CD1c-positive myeloid dendritic cell (primary cell): ENCODE data around the gene ADARB2.
"Not testable (repeated sequence)": the region's sequence is repeated elsewhere in the genome, so short reads cannot be mapped to it uniquely, and the experiment has no call there.

Experiments used
- DNase-seq: peaks from one replicate; pipeline ENCODE4 v3.0.0-alpha.2; 2016; ENCODE audit errors: extremely low spot score

Gene ADARB2

GRCh38 chr10:1268831-1269230 lies 468.5 kb downstream of the ADARB2 start:
- DNase-seq = no peak

DNA sequence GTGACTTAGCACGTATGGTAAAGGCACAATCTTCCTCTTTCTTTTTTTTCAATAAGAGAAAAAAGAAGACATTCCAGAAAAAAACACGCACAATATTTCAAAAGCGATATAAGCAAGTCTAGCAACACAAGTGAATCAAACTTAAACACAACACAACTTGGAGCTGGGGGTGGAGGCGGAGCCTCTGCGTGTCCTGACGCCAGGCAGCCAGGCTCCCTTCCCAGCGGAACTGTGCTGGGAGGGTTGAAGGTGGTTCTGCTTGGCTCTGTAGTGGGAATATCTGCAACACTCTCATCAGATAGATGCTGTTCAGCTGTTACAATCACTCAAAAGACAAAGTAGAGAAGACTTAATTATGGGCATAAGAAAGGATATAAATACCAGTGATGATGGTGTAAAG lies 469.8 kb downstream of the ADARB2 start:
- no peak for DNase-seq

- DNase-seq = no peak
These were observed 470.2 kb downstream of the ADARB2 start for GRCh38 chr10:1267148-1267547.

DNA sequence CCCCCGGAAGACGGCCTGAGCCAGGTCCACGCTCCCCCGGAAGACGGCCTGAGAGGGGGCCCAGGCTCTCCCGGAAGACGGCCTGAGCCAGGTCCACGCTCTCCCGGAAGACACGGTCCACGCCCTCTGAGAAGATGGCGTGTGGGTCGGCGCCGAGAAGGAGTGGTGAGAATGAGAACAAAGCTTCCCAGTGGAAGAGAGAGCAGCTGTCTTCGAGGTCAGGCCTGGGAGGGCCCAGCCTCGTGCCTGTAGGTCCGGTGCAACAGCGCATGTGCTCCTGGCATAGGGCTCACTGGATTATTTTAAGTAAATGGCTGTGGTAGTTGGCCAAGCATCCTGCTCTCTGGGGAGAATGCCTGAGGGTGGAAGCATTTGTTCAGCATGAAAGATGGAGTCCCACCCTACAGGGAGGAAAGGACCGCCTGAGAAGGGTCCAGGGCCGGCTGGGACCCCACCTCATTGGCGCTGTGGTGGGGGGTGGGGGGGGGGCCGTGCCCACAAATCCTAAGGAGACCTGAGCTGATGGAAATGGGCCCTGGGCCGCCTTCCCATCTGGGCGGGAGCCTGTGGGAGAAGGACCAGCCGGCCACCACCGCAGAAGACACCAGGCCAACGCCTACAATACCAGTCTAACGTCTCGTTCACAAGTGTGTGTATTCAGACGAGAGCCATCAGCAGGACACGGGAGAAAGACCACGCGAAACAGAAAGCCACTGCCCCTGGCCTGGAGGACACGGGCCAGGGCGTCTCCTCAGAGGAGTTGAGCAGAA lies 471.1 kb downstream of the ADARB2 start:
- no peak for DNase-seq

DNA sequence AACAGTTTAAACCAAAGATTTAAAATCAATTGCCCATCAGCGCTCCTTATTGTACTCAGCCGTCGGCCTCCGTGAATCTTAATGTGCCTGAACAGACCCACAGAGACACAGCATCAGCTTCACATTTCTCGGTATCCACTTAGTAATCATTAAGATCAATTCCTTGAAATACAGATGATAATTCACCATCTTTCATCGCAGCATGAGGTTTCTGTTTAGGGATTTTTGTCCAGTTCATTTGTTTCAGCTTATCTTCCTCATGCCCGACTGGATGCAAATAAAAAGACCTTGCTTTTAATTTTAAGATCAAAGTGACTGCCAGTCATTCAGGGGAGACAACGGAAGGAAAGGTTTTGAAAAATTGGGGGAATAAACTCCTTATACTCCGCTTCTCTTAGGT lies 473.3 kb downstream of the ADARB2 start:
- DNase-seq = no peak

- no peak for DNase-seq
These were observed 480.1 kb downstream of the ADARB2 start for GRCh38 chr10:1257274-1257673.

DNA sequence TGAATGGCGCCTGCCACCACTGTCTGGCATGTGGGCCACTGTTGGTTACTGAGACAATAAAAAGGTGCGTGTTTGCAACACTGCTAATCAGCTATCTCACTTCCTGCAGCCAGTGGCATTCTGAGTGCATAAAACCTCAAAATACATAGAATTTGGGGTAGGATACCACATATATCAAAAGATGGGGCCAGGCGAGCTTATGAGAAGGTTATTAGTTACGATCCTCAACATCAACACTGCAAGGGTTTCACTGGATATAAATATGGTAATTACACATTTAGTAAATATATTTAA lies 480.9 kb downstream of the ADARB2 start:
- DNase-seq = no peak

DNA sequence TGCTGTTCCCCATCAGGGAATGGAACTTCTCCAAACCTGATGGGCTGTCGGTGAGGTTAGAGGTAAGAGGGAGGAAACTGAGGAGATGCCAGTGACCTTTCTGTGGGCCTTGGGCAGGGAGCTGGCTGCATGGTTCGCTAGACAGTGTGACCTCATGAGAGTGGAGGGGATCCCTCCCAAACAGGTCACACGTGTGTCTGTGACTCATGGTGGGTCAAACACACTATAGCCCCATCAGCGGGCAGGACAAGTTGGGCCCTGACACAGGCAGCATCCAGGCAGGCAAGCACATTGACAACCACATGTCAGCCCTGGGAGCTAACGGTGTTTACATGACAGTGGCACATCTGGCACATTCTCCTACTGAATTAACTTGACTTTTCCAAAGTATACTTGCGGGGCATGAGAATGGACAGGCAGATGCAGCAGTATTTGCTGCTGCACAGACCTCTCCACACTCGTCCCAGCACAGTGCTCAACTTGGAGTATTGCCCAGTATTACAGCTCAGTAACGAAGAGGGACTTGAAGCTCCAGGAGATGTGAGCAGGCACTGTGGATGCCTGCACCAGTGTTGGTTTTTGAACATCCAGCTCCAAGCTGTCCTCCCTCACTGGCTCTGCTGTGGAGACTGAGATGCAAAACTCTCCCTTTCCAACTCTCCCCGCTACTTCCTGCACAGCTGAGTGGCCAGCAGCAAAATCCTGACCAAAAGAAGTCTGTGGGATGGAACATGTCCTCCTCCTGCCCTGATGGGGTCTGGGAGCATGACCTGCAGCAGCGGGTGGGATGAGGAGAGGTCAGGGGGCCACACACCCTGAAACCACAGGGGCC lies 481.5 kb downstream of the ADARB2 start:
- DNase-seq = no peak

DNA sequence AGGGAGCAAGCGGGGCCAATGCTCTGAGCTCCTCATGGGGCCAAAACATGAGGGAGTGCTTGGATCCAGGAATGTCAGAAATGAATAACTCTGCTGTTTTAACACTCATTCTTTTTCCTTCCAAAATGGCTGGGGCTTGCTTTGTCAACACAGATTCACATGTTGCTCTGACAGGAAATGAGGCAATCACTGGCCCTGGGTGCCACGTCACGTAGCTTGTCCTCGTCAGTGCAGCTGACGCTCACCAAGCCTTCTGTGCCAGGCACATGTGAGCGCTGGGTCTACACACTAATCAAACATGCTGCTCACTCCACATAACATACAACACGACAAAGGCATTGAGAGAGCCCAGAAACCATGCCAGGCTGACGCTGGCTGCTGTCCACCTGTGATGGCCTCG lies 482.2 kb downstream of the ADARB2 start:
- DNase-seq = no peak

DNA sequence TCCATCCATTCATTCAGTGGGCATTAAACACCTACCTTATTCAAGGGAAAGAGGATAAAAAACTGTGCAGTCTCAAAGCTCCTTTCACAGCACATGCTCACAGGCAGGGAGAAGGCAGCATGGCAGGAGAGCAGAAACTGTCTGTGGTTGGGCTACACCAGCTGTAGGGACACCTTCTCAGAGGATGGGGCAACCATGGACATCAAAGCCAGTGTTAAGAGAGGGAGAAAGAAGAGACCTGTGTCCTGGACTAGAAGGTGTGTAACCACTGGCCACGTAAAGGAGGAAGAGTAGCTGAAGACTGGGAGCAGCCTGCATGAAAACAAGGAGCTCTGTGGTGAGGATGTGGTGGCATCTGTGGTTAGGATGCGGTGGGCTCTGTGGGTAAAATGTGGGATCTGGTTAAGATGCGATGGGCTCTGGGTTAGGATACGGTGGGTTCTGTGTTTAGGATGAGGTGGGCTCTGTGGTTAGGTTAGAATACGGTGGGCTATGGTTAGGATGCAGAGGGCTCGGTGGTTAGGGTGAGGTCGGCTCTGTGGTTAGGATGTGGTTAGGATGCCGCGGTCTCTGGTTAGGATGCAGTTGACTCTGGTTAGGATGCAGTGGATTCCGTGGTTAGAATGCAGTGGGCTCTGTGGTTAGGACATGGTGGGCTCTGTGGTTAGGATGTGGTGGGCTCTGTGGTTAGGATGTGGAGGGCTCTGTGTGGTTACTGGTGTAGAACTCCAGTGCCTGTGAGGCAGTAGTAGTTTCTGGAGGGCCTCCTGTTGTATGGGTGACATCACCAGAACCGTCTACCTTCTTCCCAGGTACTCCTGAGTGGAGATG lies 483.6 kb downstream of the ADARB2 start:
- DNase-seq = no peak

DNA sequence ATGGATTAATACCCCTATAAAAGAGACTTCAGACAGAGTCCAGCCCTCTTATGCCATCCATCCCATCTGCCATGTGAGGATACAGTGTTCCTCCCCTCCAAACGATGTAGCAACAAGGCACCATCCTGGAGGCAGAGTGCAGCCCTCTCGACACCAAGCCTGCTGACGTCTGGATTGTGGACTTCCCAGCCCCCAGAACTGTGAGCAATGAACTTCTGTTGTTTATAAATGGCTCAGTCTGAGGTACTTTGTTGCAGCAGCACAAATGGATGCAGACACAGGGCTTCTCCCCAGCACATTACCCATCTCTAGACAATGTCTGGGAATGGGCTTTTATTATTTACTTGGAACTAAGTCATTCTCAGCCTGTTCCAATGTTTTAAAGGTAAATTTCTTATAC lies 485.6 kb downstream of the ADARB2 start:
- DNase-seq = no peak

DNA sequence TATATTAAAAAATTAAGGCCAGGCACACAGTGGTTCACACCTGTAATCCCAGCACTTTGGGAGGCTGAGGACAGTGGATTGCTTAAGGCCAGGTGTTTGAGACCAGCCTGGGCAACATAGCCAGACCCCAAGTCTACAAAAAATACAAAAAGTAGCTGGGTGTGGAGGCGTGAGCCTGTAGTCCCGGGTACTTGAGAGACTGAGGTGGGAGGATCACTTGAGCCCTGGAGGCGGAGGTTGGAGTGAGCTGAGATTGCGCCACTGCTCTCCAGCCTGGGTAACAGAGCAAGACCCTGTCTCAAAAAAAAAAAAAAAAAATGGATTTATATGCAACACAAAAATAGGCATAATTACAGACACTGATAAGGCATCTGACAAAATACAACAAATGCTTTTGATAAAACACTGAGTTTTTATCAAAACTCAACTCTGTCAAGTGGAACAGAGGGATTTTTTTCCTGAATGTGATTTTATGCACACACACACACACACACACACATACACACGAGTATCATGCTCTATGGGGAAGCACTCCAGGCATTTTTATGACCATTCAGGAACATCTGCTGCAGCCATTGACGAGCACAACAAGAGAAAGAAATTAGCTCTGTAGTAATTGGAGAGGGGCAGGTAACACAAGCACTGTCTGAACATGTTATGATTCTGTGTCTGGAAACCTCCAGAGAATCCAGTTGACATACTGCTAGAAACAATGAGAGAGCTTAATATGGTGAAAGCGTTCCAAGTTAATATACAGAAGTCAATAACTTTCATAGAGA lies 488.0 kb downstream of the ADARB2 start:
- DNase-seq = no peak

DNA sequence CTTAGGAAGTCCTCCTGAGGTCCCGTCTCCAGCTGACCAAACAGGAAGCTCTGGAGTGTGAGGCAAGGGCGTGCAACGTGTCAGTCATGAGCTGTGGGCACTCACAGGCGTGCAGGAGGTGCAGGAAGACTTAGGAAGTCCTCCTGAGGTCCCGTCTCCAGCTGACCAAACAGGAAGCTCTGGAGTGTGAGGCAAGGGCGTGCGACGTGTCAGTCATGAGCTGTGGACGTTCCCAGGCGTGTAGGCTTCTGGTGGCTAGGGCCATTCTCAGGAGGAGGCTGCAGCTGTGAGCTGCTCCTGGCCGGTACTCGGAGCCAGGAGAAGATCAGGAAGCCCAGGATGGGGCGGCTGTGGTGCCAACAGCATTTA lies 489.1 kb downstream of the ADARB2 start:
- not testable (repeated sequence) for DNase-seq

DNA sequence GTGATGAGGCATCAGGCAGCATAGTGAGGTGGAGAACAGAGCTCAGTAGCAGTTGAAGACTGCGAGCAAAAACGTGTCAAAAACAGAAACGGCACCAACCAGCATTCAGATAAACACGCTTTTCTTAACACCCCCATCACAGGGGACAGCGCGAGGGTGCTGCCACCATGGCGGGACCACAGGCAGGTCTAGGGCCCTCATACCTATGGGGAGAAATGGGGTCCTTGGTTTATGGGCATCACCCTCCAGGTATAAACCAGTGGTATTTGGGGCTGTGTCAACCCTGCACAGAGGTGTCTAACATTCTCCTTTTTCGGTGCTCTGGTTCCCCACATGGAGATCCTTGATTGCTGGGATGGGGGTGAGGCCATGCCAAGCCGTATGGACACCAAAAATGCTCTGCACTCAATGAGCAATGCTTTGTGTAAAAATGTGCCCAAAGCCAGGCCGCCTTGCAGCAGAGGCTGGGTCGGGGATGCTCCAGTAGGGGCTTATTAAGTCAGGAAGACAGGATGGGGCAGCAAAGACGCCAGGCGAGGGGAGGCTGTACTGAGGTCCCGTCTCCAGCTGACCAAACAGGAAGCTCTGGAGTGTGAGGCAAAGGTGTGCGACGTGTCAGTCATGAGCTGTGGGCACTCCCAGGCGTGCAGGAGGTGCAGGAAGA lies 489.6 kb downstream of the ADARB2 start:
- DNase-seq = no peak

DNA sequence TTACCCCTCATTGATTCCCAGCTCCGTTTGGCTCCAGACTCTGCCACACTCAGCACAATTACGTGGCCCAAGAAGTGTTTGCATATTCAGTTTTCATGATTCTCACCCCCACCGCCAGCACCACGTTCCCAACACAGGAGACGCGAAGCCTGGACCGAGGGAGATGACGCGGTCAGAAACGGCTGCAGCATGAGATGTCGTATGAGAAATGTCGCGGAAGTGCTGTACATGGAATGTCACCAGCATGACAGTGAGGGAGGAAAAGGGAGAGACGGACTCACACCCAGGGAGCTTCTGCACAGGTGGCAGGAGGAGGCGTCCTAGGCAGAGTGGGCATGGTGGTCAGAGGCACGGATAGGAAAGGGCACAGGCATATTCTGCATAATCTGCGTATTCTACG lies 492.8 kb downstream of the ADARB2 start:
- no peak for DNase-seq

GRCh38 chr10:1243486-1244234 lies 493.7 kb downstream of the ADARB2 start:
- no peak for DNase-seq

DNA sequence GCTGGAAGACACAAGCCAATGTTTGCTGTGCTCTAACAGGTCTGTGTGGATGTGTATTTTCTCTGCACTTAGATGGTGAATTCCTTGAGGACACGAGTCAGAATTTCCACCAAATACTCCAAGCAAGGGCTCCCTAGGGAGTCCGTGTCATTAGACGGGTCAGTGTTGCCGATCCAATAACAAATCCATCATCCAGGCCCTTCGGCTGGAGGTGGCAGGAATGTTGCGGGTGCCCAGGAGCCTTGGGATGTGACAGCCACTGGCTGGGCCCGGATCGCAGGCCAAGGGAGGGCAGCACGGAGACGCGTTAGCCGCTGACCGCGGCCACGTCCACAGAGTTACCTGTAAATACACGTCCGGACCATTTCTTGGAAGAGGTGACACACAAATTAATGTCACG lies 494.4 kb downstream of the ADARB2 start:
- DNase-seq = no peak

DNA sequence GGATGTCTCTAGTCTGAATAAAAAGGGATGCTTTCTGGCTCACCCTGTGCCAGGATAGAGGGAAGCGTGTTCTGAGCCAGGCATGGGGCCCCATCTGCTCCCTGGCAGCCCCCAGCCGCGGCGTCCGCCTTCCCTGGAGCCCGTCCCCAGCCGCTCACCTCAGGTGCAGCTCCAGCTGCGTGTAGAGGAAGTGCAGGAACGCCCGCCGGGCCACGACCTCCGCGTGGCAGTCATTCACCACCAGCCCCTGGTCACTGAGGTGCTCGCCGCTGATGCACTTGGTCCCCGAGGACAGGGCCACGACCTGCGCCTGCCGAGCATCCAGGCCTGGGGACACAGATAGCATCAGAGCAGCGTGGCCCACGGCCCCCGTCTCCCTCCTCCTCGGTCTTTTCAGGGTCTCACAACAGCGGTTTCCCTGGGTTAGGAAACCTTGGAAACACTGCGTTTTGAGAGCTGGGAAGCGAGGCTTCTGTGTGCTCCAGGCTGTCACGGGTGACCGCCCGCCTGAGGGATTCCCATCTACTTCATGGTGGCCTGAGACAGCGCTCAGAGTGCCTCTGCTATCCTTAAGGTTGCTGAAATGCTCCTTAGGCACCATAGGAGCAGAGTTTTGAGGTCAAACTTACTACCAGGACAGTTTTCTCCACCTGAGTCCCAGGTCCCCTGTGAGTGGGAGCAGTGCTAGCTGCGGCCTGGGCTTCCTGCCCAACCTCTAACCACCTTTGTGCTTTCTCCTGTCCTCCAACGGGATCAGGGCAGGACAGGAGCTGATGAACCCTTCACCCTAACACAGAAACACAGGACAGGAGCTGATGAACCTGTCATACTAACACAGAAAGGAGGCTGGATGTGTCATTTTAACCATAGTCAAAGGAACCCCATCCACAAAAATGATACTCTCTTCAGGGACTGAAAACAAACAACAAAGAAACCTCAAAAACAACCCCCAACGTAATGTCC lies 495.1 kb downstream of the ADARB2 start:
- no peak for DNase-seq

GRCh38 chr10:1241322-1241890 lies 495.9 kb downstream of the ADARB2 start:
- DNase-seq = no peak
